Measurements from ENCODE around the gene SERP2. TPM values are rescaled to one million over a fixed set of nuclear protein-coding genes. Genes with fewer than 3 reads are reported as not detected.

SERP2 gene
- total and polyA plus RNA-seq, 9 of the 15 experiments (the other 6 are each of a cell fraction or from before 2014, with no cell fraction given), result 0.13 TPM; not detected in 8

- TF ChIP-seq REST (IDR thresholded peaks at IDR 0.05; ENCODE audit: borderline replicate concordance) (peak; percentile 58; the same call in 1 of the 2 replicates), REST (CRISPR knock-in tag; IDR thresholded peaks at IDR 0.05; ENCODE audit: low read depth) (no peak), HMBOX1 (IDR thresholded peaks at IDR 0.05) (0 out of 2 replicates have a peak, but pooled peaks have one; percentile 13), SIX5 (IDR thresholded peaks at IDR 0.05; ENCODE audit: borderline replicate concordance in 1 of 2, insufficient read depth in 1 of 2, low read depth in 1 of 2, low read length in 2 of 2) (no peak)
Measured at GRCh38 chr13:44437356-44438233, 64.0 kb downstream of the SERP2 start (continued).

Measured in K562 (cell line).